SHP77 treated with DMSO at 0.1 percent for 48 hours (cell line): Measurements from ENCODE around the gene S100P.
"Not testable (repeated sequence)": the region's sequence is repeated elsewhere in the genome, so short reads cannot be mapped to it uniquely, and the experiment has no call there.

Experiments
- DNase-seq: peaks from one replicate; lab custom pipeline; 2025; lab: John Stamatoyannopoulos, UW

The S100P gene

DNA sequence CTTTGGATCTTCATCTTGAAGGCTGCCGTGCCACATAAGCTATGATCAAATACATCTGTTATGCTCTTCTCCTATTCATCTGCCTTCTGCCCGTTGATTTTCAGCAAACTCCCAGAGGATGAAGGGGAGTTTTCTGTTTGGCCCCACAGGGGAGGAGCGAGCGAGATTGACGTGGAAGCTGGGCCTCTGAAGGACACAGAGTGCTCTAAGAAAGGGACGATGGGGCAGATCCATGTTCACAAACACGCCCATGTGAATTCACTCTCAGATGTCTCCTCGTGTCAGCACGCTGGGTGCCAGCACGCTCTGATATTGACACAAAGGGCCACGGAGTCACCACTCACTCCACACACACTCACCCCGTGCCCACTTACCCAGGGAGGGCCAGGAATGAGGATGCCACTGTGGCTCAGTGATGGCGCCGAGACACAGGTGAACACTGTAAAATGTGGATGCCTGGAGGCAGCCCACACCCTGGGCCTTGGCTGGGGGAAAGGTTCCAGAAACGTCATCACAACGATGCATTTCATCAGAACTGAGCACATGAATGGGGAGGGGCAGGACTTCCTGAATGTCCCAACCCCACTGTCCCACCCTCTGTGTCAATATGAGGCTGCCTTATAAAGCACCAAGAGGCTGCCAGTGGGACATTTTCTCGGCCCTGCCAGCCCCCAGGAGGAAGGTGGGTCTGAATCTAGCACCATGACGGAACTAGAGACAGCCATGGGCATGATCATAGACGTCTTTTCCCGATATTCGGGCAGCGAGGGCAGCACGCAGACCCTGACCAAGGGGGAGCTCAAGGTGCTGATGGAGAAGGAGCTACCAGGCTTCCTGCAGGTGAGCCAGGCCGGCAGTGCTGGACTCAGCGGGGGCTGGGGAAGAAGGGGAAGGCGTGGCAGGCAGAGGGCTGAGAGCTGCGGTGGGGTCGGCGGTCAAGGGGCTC lies at the start of gene S100P:
Gene S100P, plus strand, starts transcription at position 648 of the 946 bp plus-strand sequence. Its CDS starts 55 bp downstream, at position 703.
- no peak for DNase-seq

DNA sequence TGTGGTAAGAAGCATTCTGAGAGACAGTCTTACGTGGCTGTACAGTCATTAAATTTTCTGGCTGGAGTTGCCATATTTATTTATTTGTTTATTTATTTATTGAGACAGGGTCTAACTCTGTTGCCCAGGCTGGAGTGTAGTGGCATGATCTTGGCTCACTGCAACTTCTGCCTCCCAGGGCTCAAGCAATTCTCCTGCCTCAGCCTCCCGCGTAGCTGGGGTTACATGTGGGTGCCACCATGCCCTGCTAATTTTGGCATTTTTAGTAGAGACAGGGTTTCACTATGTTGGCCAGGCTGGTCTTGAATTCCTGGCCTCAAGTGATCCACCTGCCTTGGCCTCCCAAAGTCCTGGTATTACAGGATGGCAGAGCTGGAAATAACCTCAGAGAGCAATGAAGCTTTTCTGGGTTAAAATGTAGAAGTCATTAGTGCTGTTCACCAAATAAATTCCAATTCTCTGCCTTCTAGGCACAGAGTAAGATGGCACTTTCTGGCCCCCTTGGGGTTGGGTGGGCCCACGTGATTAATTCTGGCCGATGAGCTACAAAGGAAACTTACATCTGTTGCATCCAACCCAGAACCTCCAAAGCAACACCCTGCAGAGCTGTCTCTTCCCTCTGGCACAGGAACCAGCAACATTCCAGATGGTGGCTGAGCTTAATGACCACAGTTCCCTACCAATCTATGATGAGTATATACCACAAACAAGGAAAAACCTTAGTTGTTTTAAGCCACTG lies 48.7 kb upstream of the S100P start:
- no peak for DNase-seq

DNA sequence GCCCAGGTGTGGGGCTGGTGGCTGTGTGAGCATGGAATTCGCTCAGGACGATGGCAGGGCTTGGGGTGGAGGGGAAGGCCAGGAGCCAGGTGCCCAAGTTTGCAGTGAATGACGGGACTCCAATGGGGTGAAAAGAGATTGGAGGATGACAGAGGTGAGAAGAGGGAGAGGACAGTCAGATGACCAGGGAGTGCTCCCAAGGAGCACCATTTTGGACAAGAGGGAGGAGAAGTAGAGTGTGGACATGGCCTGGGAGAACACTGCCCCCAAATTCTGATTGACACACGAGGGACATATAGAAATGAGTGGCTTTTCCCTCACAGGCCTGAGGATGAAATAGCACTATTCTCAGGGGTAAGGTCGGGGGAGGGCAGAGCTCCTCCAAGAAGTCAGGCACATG lies 46.5 kb upstream of the S100P start:
- DNase-seq: no peak

- no peak for DNase-seq
Observed at GRCh38 chr4:6647582-6648230, 46.0 kb upstream of the S100P start.

DNA sequence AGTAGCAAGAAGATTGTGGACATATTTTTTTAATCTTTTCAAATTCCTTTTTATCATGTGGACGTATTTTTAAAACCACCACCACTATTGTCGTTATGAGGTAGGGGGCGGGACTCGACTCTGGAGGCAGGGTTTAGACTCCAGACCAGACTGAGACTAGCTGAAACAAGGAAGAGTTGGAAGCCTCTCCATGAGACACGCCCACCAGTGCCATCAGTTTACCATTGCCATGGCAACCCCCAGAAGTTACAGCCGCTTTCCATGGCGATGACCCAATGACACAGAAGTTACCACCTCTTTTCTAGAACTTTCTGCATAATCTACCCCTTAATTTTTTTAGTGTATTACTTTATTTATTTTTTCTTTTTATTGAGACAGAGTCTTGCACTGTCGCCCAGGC lies 44.5 kb upstream of the S100P start:
- DNase-seq: no peak

DNA sequence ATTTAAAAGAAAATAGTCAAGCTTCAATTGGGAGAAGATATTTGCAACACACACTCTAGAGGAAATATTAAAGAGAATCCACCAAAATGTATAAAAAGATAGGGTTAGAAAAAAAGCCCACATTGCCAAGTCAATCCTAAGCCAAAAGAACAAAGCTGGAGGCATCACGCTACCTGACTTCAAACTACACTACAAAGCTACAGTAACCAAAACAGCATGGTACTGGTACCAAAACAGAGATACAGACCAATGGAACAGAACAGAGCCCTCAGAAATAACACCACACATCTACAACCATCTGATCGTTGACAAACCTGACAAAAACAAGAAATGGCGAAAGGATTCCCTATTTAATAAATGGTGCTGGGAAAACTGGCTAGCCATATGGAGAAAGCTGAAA lies 39.5 kb upstream of the S100P start:
- DNase-seq: not testable (repeated sequence)

DNA sequence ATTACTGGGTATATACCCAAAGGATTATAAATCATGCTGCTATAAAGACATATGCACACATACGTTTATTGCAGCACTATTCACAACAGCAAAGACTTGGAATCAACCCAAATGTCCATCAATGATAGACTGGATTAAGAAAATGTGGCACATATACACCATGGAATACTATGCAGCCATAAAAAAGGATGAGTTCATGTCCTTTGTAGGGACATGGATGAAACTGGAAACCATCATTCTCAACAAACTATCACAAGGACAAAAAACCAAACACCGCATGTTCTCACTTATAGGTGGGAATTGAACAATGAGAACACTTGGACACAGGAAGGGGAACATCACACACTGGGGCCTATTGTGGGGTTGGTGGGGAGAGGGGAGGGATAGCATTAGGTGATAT lies 38.4 kb upstream of the S100P start:
- not testable (repeated sequence) for DNase-seq

DNA sequence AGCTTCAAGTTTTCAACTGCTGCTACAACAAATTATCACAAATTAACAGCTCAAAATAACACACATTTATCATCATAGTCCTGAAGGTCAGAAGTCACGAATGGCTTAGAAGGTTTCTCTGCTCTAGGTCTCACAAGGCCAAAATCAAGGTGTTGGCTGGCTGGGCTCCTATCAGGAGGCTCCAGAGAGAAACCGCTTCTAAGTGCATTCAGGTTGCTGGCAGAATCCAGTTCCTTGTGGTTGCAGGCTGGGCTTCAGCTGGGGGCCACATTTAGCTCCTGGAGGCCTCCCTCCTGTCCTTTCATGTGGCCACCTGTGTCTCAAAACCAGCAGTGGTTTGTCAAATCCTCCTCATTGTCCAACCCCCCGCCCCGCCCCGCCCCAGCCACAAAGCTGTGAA lies 37.8 kb upstream of the S100P start:
- no peak for DNase-seq

DNA sequence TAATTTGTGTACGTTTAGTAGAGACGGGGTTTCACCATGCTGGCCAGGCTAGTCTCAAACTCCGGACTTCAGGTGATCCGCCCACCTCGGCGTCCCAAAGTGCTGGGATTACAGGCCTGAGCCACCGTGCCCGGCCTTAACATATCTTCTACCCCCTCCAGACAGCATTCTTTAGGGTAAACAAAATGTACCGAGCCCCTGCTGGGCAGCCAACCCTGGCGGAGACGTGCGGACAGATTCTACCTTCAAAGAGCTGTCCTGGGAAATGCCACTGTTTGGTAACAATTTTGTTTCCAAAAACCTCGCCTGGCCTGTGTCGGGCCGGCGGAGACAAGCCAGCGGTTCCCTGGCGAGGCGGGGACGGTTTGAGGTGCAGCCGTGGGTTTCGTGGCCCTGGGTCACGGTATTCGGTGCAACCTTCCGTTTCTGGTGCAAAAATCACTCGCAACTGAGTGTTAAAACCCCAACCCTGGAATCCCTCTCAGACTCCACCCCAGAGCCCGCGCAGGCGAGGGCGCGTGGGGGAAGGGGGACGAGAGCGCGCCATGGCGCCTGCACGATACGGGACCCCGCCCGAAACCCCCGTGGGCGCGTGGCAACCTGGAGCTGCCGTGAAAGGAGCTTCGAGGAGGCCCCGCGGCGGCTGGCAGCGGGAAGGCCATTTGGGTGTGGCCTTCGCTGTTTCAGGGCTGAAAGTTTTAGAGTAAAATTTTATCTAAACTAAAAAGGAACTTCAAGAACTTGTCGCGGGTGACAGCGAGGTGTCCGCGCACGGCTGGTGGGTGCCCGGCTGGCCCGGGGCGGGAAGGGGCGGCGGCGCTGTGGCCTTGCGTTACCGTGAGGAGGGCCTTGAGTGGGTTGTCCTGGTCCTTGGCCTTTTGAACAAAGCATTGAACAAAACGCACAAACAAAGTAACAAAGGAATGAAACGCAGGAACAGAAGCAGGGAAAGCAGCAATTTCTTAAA lies 36.2 kb upstream of the S100P start:
- no peak for DNase-seq

DNA sequence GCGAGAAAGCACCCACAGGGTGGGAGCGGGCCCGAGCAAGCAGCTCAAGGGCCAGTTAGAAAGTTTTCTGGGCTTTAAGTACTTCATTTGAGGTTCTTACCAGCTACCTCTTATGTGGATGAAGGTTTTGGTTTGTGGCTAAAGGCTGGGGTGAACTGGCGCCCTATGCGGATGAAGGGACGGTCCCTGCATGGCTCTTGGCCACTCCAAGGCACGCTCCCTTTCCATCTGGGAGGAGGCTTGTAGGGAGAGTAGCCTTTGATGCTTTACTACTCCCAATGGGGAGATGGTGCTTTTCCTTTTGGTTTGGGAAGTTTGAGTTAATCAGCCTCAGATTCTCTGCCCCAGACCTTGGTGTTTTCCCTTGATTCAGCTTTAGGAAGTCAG lies 35.5 kb upstream of the S100P start:
- no peak for DNase-seq

DNA sequence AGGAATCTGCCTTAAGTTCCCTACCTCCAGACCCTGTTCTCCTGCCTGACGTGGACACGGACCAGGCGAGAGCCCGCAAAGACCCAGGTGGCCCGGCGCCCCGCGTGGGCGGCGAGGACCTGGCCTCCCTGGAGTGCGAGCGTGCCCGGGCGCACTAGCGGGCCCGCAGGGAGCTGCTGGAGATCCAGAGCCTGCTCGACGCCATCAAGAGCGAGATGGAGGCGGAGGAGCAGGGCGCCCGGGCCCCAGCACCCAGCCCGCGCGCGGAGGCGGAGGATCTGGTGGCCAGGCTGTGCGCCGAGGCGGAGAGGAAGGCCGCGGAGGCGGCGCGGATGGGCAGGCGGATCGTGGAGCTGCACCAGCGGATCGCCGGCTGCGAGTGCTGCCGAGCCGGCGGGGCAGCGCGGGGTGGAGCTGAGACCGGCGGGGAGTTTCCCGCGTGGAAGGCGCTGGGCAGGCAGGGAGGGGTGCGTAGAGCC lies 35.0 kb upstream of the S100P start:
- DNase-seq: no peak

DNA sequence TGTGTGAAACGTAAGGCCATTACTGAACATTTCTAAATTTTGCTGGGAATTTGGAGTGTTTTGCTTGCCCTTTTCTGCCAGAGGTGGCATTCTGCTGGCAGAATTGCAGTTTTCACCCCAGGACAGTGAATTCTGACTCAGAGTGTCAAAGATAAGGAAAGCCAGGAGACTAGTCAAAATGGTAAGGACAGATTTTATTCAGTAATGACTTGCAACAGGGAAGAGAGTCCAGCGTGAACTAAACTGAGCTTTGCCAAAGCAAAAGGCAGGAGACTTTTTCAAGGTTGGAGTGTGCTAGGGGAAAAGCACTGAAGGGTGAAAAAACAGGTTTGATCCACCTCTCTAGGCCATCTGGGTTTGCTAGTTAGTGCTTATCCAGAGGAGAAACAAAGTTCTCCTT lies 33.8 kb upstream of the S100P start:
- DNase-seq: no peak

DNA sequence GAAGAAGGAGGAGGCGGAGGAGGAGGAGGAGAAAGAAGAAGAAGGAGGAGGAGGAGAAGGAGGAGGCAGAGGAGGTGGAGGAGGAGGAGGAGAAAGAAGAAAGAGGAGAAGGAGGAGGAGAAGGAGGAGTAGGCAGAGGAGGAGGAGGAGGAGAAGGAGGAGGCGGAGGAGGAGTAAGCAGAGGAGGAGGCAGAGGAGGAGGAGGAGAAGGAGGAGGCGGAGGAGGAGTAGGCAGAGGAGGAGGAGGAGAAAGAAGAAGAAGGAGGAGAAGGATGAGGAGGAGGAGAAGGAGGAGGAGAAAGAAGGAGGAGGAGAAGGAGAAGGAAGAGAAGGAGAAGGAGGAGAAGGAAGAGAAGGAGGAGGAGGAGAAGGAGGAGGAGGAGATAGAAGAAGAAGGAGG lies 33.2 kb upstream of the S100P start:
- no peak for DNase-seq

DNA sequence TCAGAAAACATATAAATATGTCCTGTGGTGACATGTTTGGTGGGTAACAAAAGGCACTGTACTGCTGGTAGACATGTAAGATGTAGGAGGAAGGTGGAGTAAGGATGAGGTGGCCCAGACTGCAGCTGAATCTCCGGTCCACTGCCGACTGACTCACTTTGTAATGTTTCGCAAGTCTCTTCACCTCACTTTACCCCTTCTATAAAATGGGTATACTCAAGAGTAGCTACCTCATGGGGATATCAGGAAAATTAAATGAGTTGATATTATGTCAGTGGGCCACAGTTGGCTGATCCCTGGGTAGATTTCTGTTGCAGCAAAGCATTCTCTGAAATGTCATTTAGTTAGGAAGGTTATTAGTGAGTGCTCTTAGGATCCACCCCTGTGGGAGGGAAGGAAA lies 31.1 kb upstream of the S100P start:
- no peak for DNase-seq

DNA sequence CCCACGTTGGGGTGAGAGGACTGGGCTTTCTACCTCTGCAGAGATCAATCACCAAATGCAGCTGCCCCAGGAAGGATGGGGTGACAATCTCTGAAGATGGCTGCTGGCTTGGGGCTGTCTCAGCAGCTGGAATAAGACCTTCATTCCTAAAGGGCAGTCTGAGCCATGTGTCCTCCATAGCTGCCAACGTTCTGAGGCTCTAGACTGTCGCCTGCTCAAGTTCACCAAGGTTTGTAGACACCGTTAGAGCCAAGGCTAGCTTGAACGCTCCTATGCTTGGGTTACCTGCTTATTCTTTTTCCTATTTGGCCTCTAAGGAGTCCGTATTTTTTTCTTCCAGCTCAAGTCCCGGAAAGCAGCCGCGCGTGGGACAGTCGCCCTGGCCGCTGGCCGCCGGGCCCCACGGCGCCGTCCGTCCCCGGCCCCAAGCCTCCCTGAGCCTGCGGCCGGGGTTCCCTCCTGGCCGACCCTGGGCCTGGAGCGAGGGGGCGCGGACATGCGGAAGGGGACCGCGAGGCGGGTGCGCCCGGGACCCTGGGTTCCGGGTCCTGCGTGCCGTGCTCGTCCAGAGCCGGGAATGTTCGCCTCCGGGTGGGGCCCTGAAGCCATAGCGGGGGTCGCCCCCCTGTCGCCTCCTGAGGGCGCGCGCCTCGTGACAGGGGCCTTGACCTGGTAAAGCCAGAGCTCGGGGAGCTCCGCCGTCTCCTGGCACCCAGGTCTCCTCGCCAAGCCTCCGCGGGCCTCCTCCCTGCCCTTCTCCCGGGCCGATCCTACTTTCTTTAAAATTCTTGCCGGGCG lies 29.9 kb upstream of the S100P start:
- DNase-seq: no peak

GRCh38 chr4:6665320-6665654 lies 28.4 kb upstream of the S100P start:
- no peak for DNase-seq

DNA sequence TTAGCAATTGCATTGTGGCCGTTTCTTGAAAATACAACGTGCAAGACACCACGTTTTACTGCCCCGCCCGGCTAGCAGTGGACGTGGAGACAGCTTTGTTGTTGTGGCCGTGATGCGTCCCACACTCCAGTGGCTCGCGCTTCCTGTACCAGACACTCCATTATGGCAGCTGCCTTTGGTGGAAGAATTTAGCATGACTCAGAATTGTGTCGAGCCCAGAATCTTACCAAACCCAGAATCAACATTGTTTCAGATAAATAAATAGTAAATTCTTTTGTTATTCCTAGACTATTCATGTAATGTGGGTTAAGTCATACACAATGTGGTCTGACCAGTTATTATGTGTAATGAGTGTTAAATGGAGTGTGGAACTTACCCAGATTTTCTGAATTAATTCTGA lies 25.3 kb upstream of the S100P start:
- DNase-seq: no peak

- DNase-seq: no peak
Observed at GRCh38 chr4:6671648-6672047, 22.0 kb upstream of the S100P start.

DNA sequence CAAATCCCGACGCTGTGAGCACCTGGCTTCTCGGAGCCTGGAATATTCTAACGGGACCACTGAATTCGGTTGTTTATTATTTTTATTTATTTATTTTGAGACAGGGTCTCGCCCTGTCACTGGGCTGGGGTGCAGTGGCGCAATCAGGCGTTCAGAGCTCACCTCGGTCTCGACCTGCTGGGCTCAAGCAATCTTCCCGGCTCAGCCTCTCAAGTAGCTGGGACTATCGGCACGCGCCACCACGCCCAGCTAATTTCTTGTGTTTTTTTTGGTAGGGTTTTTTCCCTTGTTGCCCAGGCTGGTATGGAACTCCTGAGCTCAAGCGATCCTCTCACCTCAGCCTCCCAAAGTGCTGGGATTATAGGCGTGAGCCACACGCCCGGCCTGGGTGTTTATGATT lies 21.5 kb upstream of the S100P start:
- no peak for DNase-seq

GRCh38 chr4:6672541-6673190 lies 21.0 kb upstream of the S100P start:
- DNase-seq: not testable (repeated sequence)
